HEK293 (cell line): ENCODE measurements around the gene HSPA14.

Experiments used
- CTCF ChIP-seq: fragments of 450-650 bp; formaldehyde crosslinking; IDR thresholded peaks from 2 replicates; pipeline ENCODE4 v1.5.1; 2016; ENCODE audit warnings: missing biosample characterization, missing genetic modification characterization
- ZBTB26 ChIP-seq: fragments of 450-650 bp; formaldehyde crosslinking; optimal IDR thresholded peaks from 2 replicates; pipeline ENCODE3; 2016; ENCODE audit warnings: missing biosample characterization, mild to moderate bottlenecking, missing genetic modification characterization
- ZEB2 ChIP-seq: fragments of 450-650 bp; formaldehyde crosslinking; IDR thresholded peaks from 2 replicates; pipeline ENCODE4 v1.5.1; 2016; ENCODE audit warnings: missing biosample characterization, missing genetic modification characterization
- ZNF146 ChIP-seq: fragments of 450-650 bp; formaldehyde crosslinking; IDR thresholded peaks from 2 replicates; pipeline ENCODE4 v1.5.1; 2016; ENCODE audit warnings: missing biosample characterization, missing genetic modification characterization
- ZNF292 ChIP-seq: fragments of 450-650 bp; formaldehyde crosslinking; IDR thresholded peaks from 2 replicates; pipeline ENCODE4 v1.5.1; 2016; ENCODE audit warnings: low read depth, missing biosample characterization, missing genetic modification characterization, borderline replicate concordance
- ZNF529 ChIP-seq: fragments of 450-650 bp; formaldehyde crosslinking; IDR thresholded peaks from 2 replicates; pipeline ENCODE4 v1.5.1; 2017; ENCODE audit warnings: missing genetic modification characterization, missing biosample characterization; ENCODE audit not compliant: insufficient replicate concordance
- ZNF560 ChIP-seq: fragments of 450-650 bp; formaldehyde crosslinking; IDR thresholded peaks from 2 replicates; pipeline ENCODE4 v1.5.1; 2017; ENCODE audit warnings: missing biosample characterization, missing genetic modification characterization, borderline replicate concordance
- ZNF837 ChIP-seq: fragments of 450-650 bp; formaldehyde crosslinking; IDR thresholded peaks from 2 replicates; pipeline ENCODE4 v1.5.1; 2016; ENCODE audit warnings: missing biosample characterization, missing genetic modification characterization

GRCh38 chr10:14889318-14889717 lies 51.2 kb downstream of the HSPA14 start:
- TF ChIP-seq ZNF837 (no peak), ZNF560 (tag by site-specific recombination) (no peak), ZBTB26 (no peak), ZNF146 (no peak), CTCF (tag by site-specific recombination) (no peak), ZEB2 (tag by site-specific recombination) (no peak), ZNF529 (tag by site-specific recombination) (no peak), ZNF292 (no peak)
